ENCODE data around the gene IRAK2.

- TF ChIP-seq CTCF (conservative IDR thresholded peaks at IDR 0.05; ENCODE audit: low read depth, low read length) (no peak), EZH2phosphoT487 (IDR thresholded peaks at IDR 0.05; ENCODE audit: borderline replicate concordance, low read length) (no peak), EZH2 (IDR thresholded peaks at IDR 0.05; ENCODE audit: low read length, unreplicated experiment) (no peak)
Measured at GRCh38 chr3:10180738-10181295, 16.1 kb downstream of the IRAK2 start.
